Endodermal cell (in vitro differentiated cells): ENCODE measurements around the gene RILPL1. TPM values are rescaled to one million over a fixed set of nuclear protein-coding genes. Genes with fewer than 3 reads are reported as not detected.

Experiments
- DNase-seq: peaks from one replicate; pipeline ENCODE4 v3.0.0-alpha.2; 2017
- H3K27ac ChIP-seq: 2 replicates; pipeline ENCODE4 v1.5.1; 2013; ENCODE audit warnings: mild to moderate bottlenecking, low read depth, low read length, moderate library complexity
- H3K27me3 ChIP-seq: 2 replicates; pipeline ENCODE4 v1.6.1; 2013; ENCODE audit warnings: mild to moderate bottlenecking, low read length, moderate library complexity; ENCODE audit not compliant: insufficient read depth, control insufficient read depth, poor library complexity, severe bottlenecking
- H3K36me3 ChIP-seq: 2 replicates; pipeline ENCODE4 v1.7.0; 2013; ENCODE audit warnings: mild to moderate bottlenecking, low read length, moderate library complexity; ENCODE audit not compliant: control insufficient read depth, insufficient read depth
- H3K4me1 ChIP-seq: one replicate; pipeline ENCODE4 v1.7.0; 2013; ENCODE audit warnings: low read length; ENCODE audit not compliant: control insufficient read depth, insufficient read depth
- H3K4me3 ChIP-seq: 2 replicates; pipeline ENCODE4 v1.5.1; 2013; ENCODE audit warnings: mild to moderate bottlenecking, low read length, moderate library complexity
- H3K9ac ChIP-seq: 2 replicates; pipeline ENCODE4 v1.6.1; 2013; ENCODE audit warnings: mild to moderate bottlenecking, low read length, moderate library complexity; ENCODE audit not compliant: poor library complexity, severe bottlenecking; ENCODE audit errors: extremely low read depth
- H3K9me3 ChIP-seq: 2 replicates; pipeline ENCODE4 v1.6.1; 2013; ENCODE audit warnings: mild to moderate bottlenecking, low read length, moderate library complexity; ENCODE audit not compliant: control insufficient read depth
- H3K27ac Mint-ChIP-seq: 2 replicates; pipeline ENCODE4 v1.8.0; 2020; ENCODE audit warnings: mixed read lengths
- H3K27me3 Mint-ChIP-seq: 2 replicates; pipeline ENCODE4 v1.8.0; 2021; ENCODE audit warnings: mild to moderate bottlenecking, mixed read lengths; ENCODE audit not compliant: insufficient read depth
- H3K36me3 Mint-ChIP-seq: 2 replicates; pipeline ENCODE4 v1.8.0; 2020; ENCODE audit warnings: low read depth, mixed read lengths
- H3K4me1 Mint-ChIP-seq: 2 replicates; pipeline ENCODE4 v1.8.0; 2020; ENCODE audit warnings: mixed read lengths
- H3K4me3 Mint-ChIP-seq: 2 replicates; pipeline ENCODE4 v1.8.0; 2020; ENCODE audit warnings: mild to moderate bottlenecking, moderate library complexity, mixed read lengths
- H3K9me3 Mint-ChIP-seq: 2 replicates; pipeline ENCODE4 v1.8.0; 2020; ENCODE audit warnings: mild to moderate bottlenecking, mixed read lengths
- CTCF ChIP-seq: fragments of 200-600 bp; sonication (generic); conservative IDR thresholded peaks from 2 replicates; pipeline ENCODE4 v1.5.0; 2021; ENCODE audit warnings: antibody characterized with exemption, mild to moderate bottlenecking
- WGBS, 2 experiments: methylation state at CpG; one replicate each; pipeline versions ENCODE4 v1.1.5 to v1.1.7; 2013; ENCODE audit warnings: missing lambda C conversion rate in 2 of 2, mixed read lengths in 1 of 2; ENCODE audit not compliant: insufficient coverage in 1 of 2, insufficient read length in 1 of 2; 5-methylcytosine and 5-hydroxymethylcytosine counted together
- total RNA-seq, 2 donors: library from RNA; stranded (reverse); fragmentation: NEBNext Ultra II Directional in 1 of 2; extraction: Animal tissue kit (Norgen Biotek cat#: 25700) in 1 of 2; gene quantifications; 2 replicates in 1 of 2; 3 replicates in 1 of 2; pipeline ENCODE4 v1.2.1, GENCODE V29; 2021

Gene RILPL1
- total RNA-seq, 2 donors from 2014 or later, result 19.0 to 25.2 TPM

- H3K9me3 ChIP-seq, result no peaks in the 10 kb centered on the region
- Mint-ChIP-seq H3K4me3 (no peak overlapping the region), H3K27ac (no peak overlapping the region), H3K9me3 (no peaks in the 10 kb centered on the region), H3K4me1 (peaks cover 7% of the 10 kb centered on the region), H3K36me3 (no peaks in the 10 kb centered on the region), H3K27me3 (no peaks in the 10 kb centered on the region)
- no peaks in the 10 kb centered on the region for H3K4me1 ChIP-seq
- no peaks in the 10 kb centered on the region for H3K27me3 ChIP-seq
- H3K4me3 ChIP-seq, result no peak overlapping the region
- no peak for TF ChIP-seq CTCF
- H3K27ac ChIP-seq, result no peak overlapping the region
- DNase-seq, result no peak
- H3K9ac ChIP-seq, result no peak overlapping the region
- H3K36me3 ChIP-seq, result no peaks in the 10 kb centered on the region
- WGBS, 2 experiments, result 90 to 97% methylated on average over 2 of the region's 2 CpGs
These were observed 84.2 kb downstream of the RILPL1 start for GRCh38 chr12:123449249-123449733.

- Histone ChIP-seq H3K27me3 (no peaks in the 10 kb centered on the region), H3K27ac (no peak overlapping the region), H3K9me3 (no peaks in the 10 kb centered on the region), H3K4me1 (no peaks in the 10 kb centered on the region), H3K36me3 (no peaks in the 10 kb centered on the region), H3K9ac (no peak overlapping the region), H3K4me3 (no peak overlapping the region)
- Mint-ChIP-seq H3K4me1 (peaks cover 7% of the 10 kb centered on the region), H3K27ac (peak overlapping the region; percentile 30), H3K27me3 (no peaks in the 10 kb centered on the region), H3K9me3 (no peaks in the 10 kb centered on the region), H3K36me3 (no peaks in the 10 kb centered on the region), H3K4me3 (no peak overlapping the region)
- WGBS, 2 experiments, result 81 to 82% methylated on average over 4 of the region's 4 CpGs
- no peak for DNase-seq
- no peak for TF ChIP-seq CTCF
These were observed 87.2 kb downstream of the RILPL1 start for GRCh38 chr12:123446333-123446713.

GRCh38 chr12:123445388-123446332, 87.9 kb downstream of the RILPL1 start:
- Histone ChIP-seq H3K27me3 (no peaks in the 10 kb centered on the region), H3K4me1 (no peaks in the 10 kb centered on the region), H3K36me3 (no peaks in the 10 kb centered on the region), H3K9ac (no peak overlapping the region), H3K27ac (no peak overlapping the region), H3K9me3 (no peaks in the 10 kb centered on the region), H3K4me3 (no peak overlapping the region)
- Mint-ChIP-seq H3K9me3 (no peaks in the 10 kb centered on the region), H3K36me3 (no peaks in the 10 kb centered on the region), H3K27me3 (no peaks in the 10 kb centered on the region), H3K4me1 (peaks cover 7% of the 10 kb centered on the region), H3K4me3 (no peak overlapping the region), H3K27ac (peak overlapping the region; percentile 30)
- TF ChIP-seq CTCF, result no peak
- no peak for DNase-seq
- WGBS, 2 experiments, result 80 to 82% methylated on average over 18 of the region's 18 CpGs
